IMR-90 (cell line): ENCODE measurements around the gene POR. TPM values are rescaled to one million over a fixed set of nuclear protein-coding genes. Genes with fewer than 3 reads are reported as not detected.

Source experiments
- ATAC-seq: fragments of 200-7000 bp; cut with Tn5 transposase; 2 replicates; pipeline ENCODE4 v1.9.1; 2020; ENCODE audit warnings: low read depth, mild to moderate bottlenecking, moderate library complexity
- BruUV-seq: library from RNA; stranded (reverse); fragments of 400-500 nt; replicated peaks from 2 replicates; lab custom pipeline; 2021; lab: Mats Ljungman, UMichigan
- CTCF ChIA-PET: fragments of 300-600 bp; formaldehyde crosslinking; extraction: SDS; loops from one replicate; lab custom pipeline; 2021; ENCODE audit warnings: antibody characterized with exemption; lab: Yijun Ruan, JAX
- POLR2A ChIA-PET: fragments of 300-600 bp; sonication (Branson Sonifier 250); formaldehyde crosslinking; loops from one replicate; lab custom pipeline; 2022; ENCODE audit warnings: antibody characterized with exemption; ENCODE audit not compliant: unreplicated experiment; lab: Charles Lee
- DNase-seq: peaks from one replicate; pipeline ENCODE4 v3.0.0; 2013
- H2AFZ ChIP-seq: replicated peaks from 2 replicates; pipeline ENCODE3; 2013; ENCODE audit warnings: low read length, mild to moderate bottlenecking; ENCODE audit not compliant: poor library complexity
- H2AK5ac ChIP-seq: 2 replicates; pipeline ENCODE4 v1.6.1; 2013; ENCODE audit warnings: low read depth, low read length, inconsistent platforms
- H2AK9ac ChIP-seq: replicated peaks from 2 replicates; pipeline ENCODE3; 2013; ENCODE audit warnings: mild to moderate bottlenecking, low read depth, low read length, moderate library complexity; ENCODE audit not compliant: poor library complexity
- H2BK120ac ChIP-seq: 2 replicates; pipeline ENCODE4 v1.6.1; 2013; ENCODE audit warnings: low read depth, low read length, inconsistent platforms
- H2BK15ac ChIP-seq: 3 replicates; pipeline ENCODE4 v1.6.1; 2013; ENCODE audit warnings: low read depth, low read length, inconsistent platforms
- H2BK20ac ChIP-seq: 2 replicates; pipeline ENCODE4 v1.6.1; 2013; ENCODE audit warnings: low read depth, mild to moderate bottlenecking, inconsistent platforms, low read length, moderate library complexity
- H2BK5ac ChIP-seq: 2 replicates; pipeline ENCODE4 v1.6.1; 2013; ENCODE audit warnings: mild to moderate bottlenecking, low read depth, low read length, inconsistent platforms; ENCODE audit not compliant: poor library complexity, severe bottlenecking
- H3K14ac ChIP-seq: replicated peaks from 2 replicates; pipeline ENCODE4 v1.6.1; 2013; ENCODE audit warnings: low read depth, low read length, inconsistent platforms
- H3K18ac ChIP-seq: 2 replicates; pipeline ENCODE4 v1.6.1; 2013; ENCODE audit warnings: low read depth, low read length, control low read depth
- H3K23ac ChIP-seq: 2 replicates; pipeline ENCODE4 v1.6.1; 2013; ENCODE audit warnings: low read depth, low read length, inconsistent platforms
- H3K27ac ChIP-seq: 2 replicates; pipeline ENCODE4 v1.5.1; 2013; ENCODE audit warnings: mild to moderate bottlenecking, control low read depth, low read length; ENCODE audit not compliant: insufficient read depth
- H3K27me3 ChIP-seq: 2 replicates; pipeline ENCODE4 v1.6.1; 2013; ENCODE audit warnings: low read length; ENCODE audit not compliant: control insufficient read depth, insufficient read depth
- H3K36me3 ChIP-seq: 2 replicates; pipeline ENCODE4 v1.6.1; 2013; ENCODE audit warnings: low read length, mixed read lengths; ENCODE audit not compliant: control insufficient read depth, insufficient read depth
- H3K4ac ChIP-seq: 2 replicates; pipeline ENCODE4 v1.6.1; 2013; ENCODE audit warnings: low read depth, low read length, inconsistent platforms
- H3K4me1 ChIP-seq: 2 replicates; pipeline ENCODE4 v1.6.1; 2013; ENCODE audit warnings: low read length, mixed read lengths; ENCODE audit not compliant: control insufficient read depth, insufficient read depth
- H3K4me2 ChIP-seq: 2 replicates; pipeline ENCODE4 v1.6.1; 2013; ENCODE audit warnings: low read depth, mild to moderate bottlenecking, control low read depth, low read length, moderate library complexity
- H3K4me3 ChIP-seq: 2 replicates; pipeline ENCODE4 v1.5.1; 2013; ENCODE audit warnings: low read depth, mild to moderate bottlenecking, control low read depth, low read length, moderate library complexity; ENCODE audit not compliant: insufficient read depth
- H3K56ac ChIP-seq: 2 replicates; pipeline ENCODE4 v1.6.1; 2013; ENCODE audit warnings: low read length, inconsistent platforms; ENCODE audit not compliant: insufficient read depth; ENCODE audit errors: extremely low read depth
- H3K79me1 ChIP-seq, 2 experiments: 2 replicates each; pipeline ENCODE4 v1.6.1; 2013; ENCODE audit warnings: low read length in 2 of 2, inconsistent platforms in 1 of 2, low read depth in 1 of 2
- H3K9ac ChIP-seq: 2 replicates; pipeline ENCODE4 v1.6.1; 2013; ENCODE audit warnings: low read depth, low read length, control low read depth
- H3K9me1 ChIP-seq: 2 replicates; pipeline ENCODE4 v1.6.1; 2013; ENCODE audit warnings: low read length, inconsistent platforms; ENCODE audit not compliant: insufficient read depth
- H3K9me3 ChIP-seq: 2 replicates; pipeline ENCODE4 v1.6.1; 2013; ENCODE audit warnings: low read length; ENCODE audit not compliant: control insufficient read depth, insufficient read depth
- H4K20me1 ChIP-seq: 2 replicates; pipeline ENCODE4 v1.6.1; 2013; ENCODE audit warnings: low read length, inconsistent platforms; ENCODE audit not compliant: insufficient read depth
- H4K5ac ChIP-seq: 2 replicates; pipeline ENCODE4 v1.6.1; 2013; ENCODE audit warnings: mild to moderate bottlenecking, low read depth, low read length, control low read depth
- H4K8ac ChIP-seq, 2 experiments: 2 replicates each; pipeline ENCODE4 v1.6.1; 2013; ENCODE audit warnings: low read depth in 2 of 2, low read length in 2 of 2, control low read depth in 1 of 2, inconsistent platforms in 1 of 2
- H4K91ac ChIP-seq: 2 replicates; pipeline ENCODE4 v1.6.1; 2013; ENCODE audit warnings: low read depth, low read length, inconsistent platforms; ENCODE audit not compliant: insufficient read depth
- BHLHE40 ChIP-seq: fragments of 150-350 bp; IDR thresholded peaks from 2 replicates; pipeline ENCODE4 v1.6.1; 2016; ENCODE audit warnings: mild to moderate bottlenecking, low read depth, low read length
- CEBPB ChIP-seq: IDR thresholded peaks from 2 replicates; pipeline ENCODE4 v1.6.1; 2012; ENCODE audit warnings: low read depth, low read length, improper control_type of control experiment
- CTCF ChIP-seq: conservative IDR thresholded peaks from 2 replicates; pipeline ENCODE4 v1.5.1; 2012; ENCODE audit warnings: mild to moderate bottlenecking, low read depth, low read length, improper control_type of control experiment
- FOS ChIP-seq: fragments of 150-350 bp; IDR thresholded peaks from 2 replicates; pipeline ENCODE4 v1.6.1; 2016; ENCODE audit warnings: low read depth, low read length
- MAFK ChIP-seq: IDR thresholded peaks from 2 replicates; pipeline ENCODE4 v1.6.1; 2012; ENCODE audit warnings: low read depth, low read length, improper control_type of control experiment
- MAZ ChIP-seq: IDR thresholded peaks from 2 replicates; pipeline ENCODE4 v1.6.1; 2012; ENCODE audit warnings: low read depth, mild to moderate bottlenecking, low read length, improper control_type of control experiment, moderate library complexity, borderline replicate concordance
- MXI1 ChIP-seq: IDR thresholded peaks from 2 replicates; pipeline ENCODE4 v1.6.1; 2012; ENCODE audit warnings: low read depth, mild to moderate bottlenecking, low read length, moderate library complexity, borderline replicate concordance
- NFE2L2 ChIP-seq: fragments of 150-350 bp; IDR thresholded peaks from 2 replicates; pipeline ENCODE4 v1.6.1; 2016; ENCODE audit warnings: low read depth, mild to moderate bottlenecking, low read length
- POLR2A ChIP-seq: IDR thresholded peaks from 2 replicates; pipeline ENCODE4 v1.6.1; 2012; ENCODE audit warnings: mild to moderate bottlenecking, low read depth, low read length
- RAD21 ChIP-seq: IDR thresholded peaks from 2 replicates; pipeline ENCODE4 v1.6.1; 2012; ENCODE audit warnings: low read length, improper control_type of control experiment
- SMC3 ChIP-seq: fragments of 150-350 bp; IDR thresholded peaks from 2 replicates; pipeline ENCODE4 v1.6.1; 2016; ENCODE audit warnings: low read depth, mild to moderate bottlenecking, antibody characterized with exemption, low read length, moderate library complexity
- WGBS, 2 experiments: methylation state at CpG; one replicate each; pipeline versions ENCODE4 v1.1.5 to v1.1.7; 2013; ENCODE audit warnings: missing lambda C conversion rate in 2 of 2; ENCODE audit not compliant: insufficient read length in 1 of 2; ENCODE audit errors: extremely low coverage in 2 of 2; 5-methylcytosine and 5-hydroxymethylcytosine counted together
- dilution Hi-C: fragments of 300-500 bp; cut with HindIII; formaldehyde crosslinking; loops from one replicate; pipeline ENCODE4 v1.14.3; 2018; ENCODE audit warnings: low sequenced_read_pairs; ENCODE audit not compliant: unreplicated experiment
- in situ Hi-C: fragments of 300-500 bp; cut with MboI; formaldehyde crosslinking; loops from 3 replicates; pipeline ENCODE4 v1.14.3; 2019; ENCODE audit warnings: low sequenced_read_pairs, inconsistent platforms, mixed read lengths
- intact Hi-C: fragments of 100-400 bp; cut with micrococcal nuclease; formaldehyde crosslinking; loops from 2 replicates; pipeline ENCODE4 v1.10.0; 2022
- polyA plus RNA-seq, 3 experiments: library from polyadenylated mRNA; depleted of rRNA; stranded (reverse); fragments of >200 nt; gene quantifications; 2 replicates each; pipeline ENCODE4 v1.2.3, GENCODE V29; 2012; ENCODE audit warnings: low replicate concordance in 1 of 3
- total RNA-seq: library from RNA; depleted of rRNA; stranded (reverse); fragments of >200 nt; gene quantifications from 2 replicates; pipeline ENCODE4 v1.2.3, GENCODE V29; 2012
- TF ChIP-seq, protein P1 (sequence below): fragments of 150-350 bp; IDR thresholded peaks from 2 replicates; pipeline ENCODE4 v1.6.1; 2017; ENCODE audit warnings: mild to moderate bottlenecking, antibody characterized with exemption, low read length, low read depth

POR gene
- total and polyA plus RNA-seq, 2 of the 4 experiments (the other 2 are of a cell fraction) = 25.5 to 42.2 TPM

GRCh38 chr7:75937958-75938786 lies 23.2 kb downstream of the POR start:
- in situ Hi-C loops = no loop called here
- peak; percentile 96 for DNase-seq
- Histone ChIP-seq H3K14ac (peak overlapping the region; percentile 90), H3K9me3 (peaks cover 5% of the 10 kb centered on the region), H3K4ac (peak overlapping the region; percentile 83), H3K27me3 (no peaks in the 10 kb centered on the region), H3K56ac (no peak overlapping the region), H2BK120ac (peak overlapping the region; percentile 89), H3K27ac (peak overlapping the region; percentile 78), H4K8ac (peak overlapping the region in 1 of 2 experiments; percentile 83; a peak in 3 of 4 replicates), H3K18ac (peak overlapping the region; percentile 75), H2AFZ (peak overlapping the region; percentile 77), H3K36me3 (peaks cover 3% of the 10 kb centered on the region; the same call in 1 of the 2 replicates), H2BK5ac (peak overlapping the region; percentile 82), H2AK5ac (peak overlapping the region; percentile 96), H3K4me3 (no peak overlapping the region), H3K9me1 (peaks cover 9% of the 10 kb centered on the region), H2BK15ac (peak overlapping the region; percentile 38; the same call in 1 of the 3 replicates), H3K9ac (no peak overlapping the region), H2AK9ac (peak overlapping the region; percentile 43), H2BK20ac (peak overlapping the region; percentile 91), H3K79me1 (peaks cover 11 to 49% of the 10 kb centered on the region in 2 experiments), H4K91ac (peak overlapping the region; percentile 76), H3K4me1 (peaks cover 5% of the 10 kb centered on the region), H4K5ac (peak overlapping the region; percentile 41; the same call in 1 of the 2 replicates), H4K20me1 (no peaks in the 10 kb centered on the region; the same call in 1 of the 2 replicates), H3K4me2 (no peak overlapping the region), H3K23ac (peak overlapping the region; percentile 87; the same call in 1 of the 2 replicates)
- intact Hi-C loops = no loop called here
- TF ChIP-seq POLR2A (no peak), MAZ (peak; percentile 77; the same call in 1 of the 2 replicates), FOS (peak; percentile 79), NFE2L2 (peak; percentile 100), RAD21 (no peak), SMC3 (no peak), BHLHE40 (peak; percentile 95), CEBPB (peak; percentile 73), MXI1 (peak; percentile 80), CTCF (no peak), MAFK (peak; percentile 98)
- TF ChIP-seq, protein P1, sequence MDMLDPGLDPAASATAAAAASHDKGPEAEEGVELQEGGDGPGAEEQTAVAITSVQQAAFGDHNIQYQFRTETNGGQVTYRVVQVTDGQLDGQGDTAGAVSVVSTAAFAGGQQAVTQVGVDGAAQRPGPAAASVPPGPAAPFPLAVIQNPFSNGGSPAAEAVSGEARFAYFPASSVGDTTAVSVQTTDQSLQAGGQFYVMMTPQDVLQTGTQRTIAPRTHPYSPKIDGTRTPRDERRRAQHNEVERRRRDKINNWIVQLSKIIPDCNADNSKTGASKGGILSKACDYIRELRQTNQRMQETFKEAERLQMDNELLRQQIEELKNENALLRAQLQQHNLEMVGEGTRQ = peak; percentile 83
- no TSS peak for BruUV-seq
- CTCF ChIA-PET = interaction anchor here (0.6 to 0.9 kb wide), 2 partner anchors 22 to 354 kb away, joined by 3 read pairs; no protein-coding TSS in a partner anchor
- POLR2A ChIA-PET = interaction anchor here (0.6 kb wide), 1 partner anchor 185 kb away, joined by 14 read pairs; no protein-coding TSS in a partner anchor
- peak; percentile 94 for ATAC-seq
- 87% methylated on average over 5 of the region's 15 CpGs; no CpG with 5 or more reads in 1 of the 2 experiments for WGBS, 2 experiments
- dilution Hi-C loops = no loop called here
